Measurements from ENCODE around the gene LRRC49. TPM values are rescaled to one million over a fixed set of nuclear protein-coding genes. Genes with fewer than 3 reads are reported as not detected.

LRRC49 gene
- total and polyA plus RNA-seq, 10 of the 15 experiments (the other 5 are each of a cell fraction or from before 2014, with no cell fraction given): 1.4 to 3.7 (median 2.9) TPM

GRCh38 chr15:71054286-71054952, 161.8 kb downstream of the LRRC49 start:
- Histone ChIP-seq H3K27me3 (replicated peaks in 1 of 2; ENCODE audit: control insufficient read depth in 2 of 2, insufficient read depth in 2 of 2, low read length in 1 of 2) (no peaks in the 10 kb centered on the region), H3K4me2 (ENCODE audit: control insufficient read depth, insufficient read depth) (no peak overlapping the region), H4K20me1 (ENCODE audit: control insufficient read depth, insufficient read depth) (no peaks in the 10 kb centered on the region), H3K27ac (ENCODE audit: control insufficient read depth, insufficient read depth) (no peak overlapping the region), H3K9me3 (replicated peaks; ENCODE audit: control insufficient read depth, insufficient read depth, low read length) (no peaks in the 10 kb centered on the region; the same call in 2 of the 3 replicates), H3K4me3 (no peak overlapping the region), H2AFZ (ENCODE audit: control insufficient read depth, low read depth, low read length) (no peak overlapping the region), H3K9ac (ENCODE audit: control insufficient read depth, insufficient read depth, low read length) (no peak overlapping the region), H3K79me2 (ENCODE audit: control insufficient read depth, insufficient read depth, low read length) (no peaks in the 10 kb centered on the region), H3K36me3 (ENCODE audit: control insufficient read depth in 2 of 2, insufficient read depth in 2 of 2, low read length in 1 of 2) (no peaks in the 10 kb centered on the region), H3K4me1 (ENCODE audit: control insufficient read depth, insufficient read depth, low read length) (no peaks in the 10 kb centered on the region)
- in situ Hi-C loops (cut with MboI): no loop called here
- CTCF ChIA-PET: no interaction called here
- intact Hi-C loops (cut with micrococcal nuclease; ENCODE audit: unreplicated experiment): no loop called here
- DNase-seq (ENCODE audit: low read depth, low spot score): no peak
- POLR2A ChIA-PET: no interaction called here
- TF ChIP-seq NKRF (conservative IDR thresholded peaks at IDR 0.05) (no peak), HSF1 (IDR thresholded peaks at IDR 0.05; ENCODE audit: low read depth, low read length) (no peak), NR2F1 (conservative IDR thresholded peaks at IDR 0.05) (no peak), GABPA (IDR thresholded peaks at IDR 0.05; ENCODE audit: low read depth) (no peak), EZH2 (IDR thresholded peaks at IDR 0.05; ENCODE audit: borderline replicate concordance, control insufficient read depth, low read depth, low read length) (no peak), SRF (IDR thresholded peaks at IDR 0.05; ENCODE audit: low read depth in 2 of 2, low read length in 2 of 2) (no peak), HDGF (IDR thresholded peaks at IDR 0.05) (no peak), NFIC (IDR thresholded peaks at IDR 0.05; ENCODE audit: low read depth, low read length) (no peak)
- FAIRE-seq: no peak
- WGBS (ENCODE audit: insufficient coverage, insufficient replicate concordance, low lambda C conversion rate, missing lambda C conversion rate): 19% methylated on average over 2 of the region's 2 CpGs
- RAD21 ChIA-PET (ENCODE audit: unreplicated experiment): no interaction called here
- SMC1A ChIA-PET (ENCODE audit: uncharacterized antibody, unreplicated experiment): no interaction called here
- ATAC-seq: no peak
- no TSS peak for BruUV-seq (replicated peaks)

Measured in GM12878 (cell line).